HepG2 (cell line): ENCODE results near the gene CABLES2. TPM values are rescaled to one million over a fixed set of nuclear protein-coding genes. Genes with fewer than 3 reads are reported as not detected.
A peak's percentile ranks its signal among the peaks of the same experiment; 100 is the strongest.

Experiments
- ATAC-seq: fragments of 200-7000 bp; cut with Tn5 transposase; 3 replicates; pipeline ENCODE4 v1.9.1; 2020; ENCODE audit warnings: mild to moderate bottlenecking, moderate library complexity
- BruUV-seq: library from RNA; stranded (reverse); fragments of 400-500 nt; replicated peaks from 2 replicates; lab custom pipeline; 2021; lab: Mats Ljungman, UMichigan
- CTCF ChIA-PET: fragments of 300-600 bp; formaldehyde crosslinking; extraction: SDS; loops from one replicate; lab custom pipeline; 2021; ENCODE audit warnings: low total read pairs, inconsistent platforms, low intra/inter-chr PET ratio; lab: Yijun Ruan, JAX
- POLR2A ChIA-PET: fragments of 350-600 bp; sonication (Branson Sonifier 250); formaldehyde crosslinking; loops from one replicate; lab custom pipeline; 2020; ENCODE audit warnings: antibody characterized with exemption, inconsistent platforms; lab: Yijun Ruan, JAX
- DNase-seq: peaks from one replicate; pipeline ENCODE4 v3.0.0-alpha.2; 2015; ENCODE audit warnings: low spot score
- FAIRE-seq: peaks from 3 replicates; lab custom pipeline; 2011; peaks lifted over from hg19 to GRCh38; lab: Jason Lieb, UNC
- H2AFZ ChIP-seq: one replicate; pipeline ENCODE4 v1.6.1; 2011; ENCODE audit warnings: low read length, inconsistent platforms
- H3K27ac ChIP-seq: fragments of 300-600 bp; 3 replicates; pipeline ENCODE4 v1.8.0; 2011; ENCODE audit warnings: mixed run types, mild to moderate bottlenecking, mixed read lengths, low read length, inconsistent platforms; ENCODE audit not compliant: insufficient read depth; ENCODE audit errors: extremely low read length
- H3K27me3 ChIP-seq, 2 experiments: fragments of 200-600 bp in 1 of 2; 2 replicates in 1 of 2; 3 replicates in 1 of 2; pipeline versions ENCODE4 v1.6.0 to v1.8.0; 2011; ENCODE audit warnings: low read length in 2 of 2, mild to moderate bottlenecking in 2 of 2, moderate library complexity in 2 of 2, inconsistent platforms in 1 of 2; ENCODE audit not compliant: insufficient read depth in 2 of 2, control insufficient read depth in 1 of 2
- H3K36me3 ChIP-seq, 2 experiments: fragments of 200-600 bp in 1 of 2; replicated peaks in 1 of 2; 2 replicates in 1 of 2; 3 replicates in 1 of 2; pipeline versions ENCODE4 v1.5.1 to v1.8.0; 2011; ENCODE audit warnings: low read length in 2 of 2, inconsistent platforms in 1 of 2; ENCODE audit not compliant: insufficient read depth in 2 of 2, control insufficient read depth in 1 of 2
- H3K4me1 ChIP-seq: 2 replicates; pipeline ENCODE4 v1.5.1; 2012; ENCODE audit warnings: low read length, inconsistent platforms; ENCODE audit not compliant: insufficient read depth
- H3K4me2 ChIP-seq: 2 replicates; pipeline ENCODE4 v1.6.0; 2011; ENCODE audit warnings: low read depth, low read length, inconsistent platforms
- H3K4me3 ChIP-seq, 3 experiments: fragments of 200-600 bp in 1 of 3; sonication (generic), shearing (Covaris generic) in 1 of 3; replicated peaks in 1 of 3; 2 replicates each; pipeline ENCODE4 v1.5.1; 2011 to 2016; ENCODE audit warnings: low read length in 3 of 3, inconsistent platforms in 2 of 3, low read depth in 2 of 3, mild to moderate bottlenecking in 2 of 3, control low read depth in 1 of 3, mixed read lengths in 1 of 3; ENCODE audit not compliant: insufficient read depth in 1 of 3
- H3K79me2 ChIP-seq: one replicate; pipeline ENCODE4 v1.6.1; 2011; ENCODE audit warnings: low read length, inconsistent platforms; ENCODE audit not compliant: insufficient read depth
- H3K9ac ChIP-seq: 2 replicates; pipeline ENCODE4 v1.6.0; 2011; ENCODE audit warnings: mild to moderate bottlenecking, low read depth, low read length, inconsistent platforms; ENCODE audit not compliant: insufficient read depth
- H3K9me3 ChIP-seq: 2 replicates; pipeline ENCODE4 v1.5.1; 2012; ENCODE audit warnings: mild to moderate bottlenecking, low read length
- H4K20me1 ChIP-seq: 2 replicates; pipeline ENCODE4 v1.6.0; 2011; ENCODE audit warnings: inconsistent platforms, mild to moderate bottlenecking, low read length, moderate library complexity; ENCODE audit not compliant: insufficient read depth
- CAMTA2 ChIP-seq: sonication (generic); formaldehyde crosslinking; IDR thresholded peaks from 2 replicates; pipeline ENCODE4 v1.4.0; 2020; ENCODE audit warnings: mild to moderate bottlenecking, missing genetic modification reagents, borderline replicate concordance
- HNRNPK ChIP-seq: fragments of 200-400 bp; formaldehyde crosslinking; IDR thresholded peaks from 2 replicates; pipeline ENCODE4 v1.6.1; 2018; ENCODE audit warnings: low read length, low read depth, moderate library complexity, mild to moderate bottlenecking; ENCODE audit not compliant: poor library complexity, severe bottlenecking
- IRX3 ChIP-seq: sonication (generic); formaldehyde crosslinking; IDR thresholded peaks from 2 replicates; pipeline ENCODE4 v1.8.1; 2023; ENCODE audit warnings: mild to moderate bottlenecking, low read depth, missing genetic modification reagents, borderline replicate concordance
- JUND ChIP-seq: sonication (generic); formaldehyde crosslinking; IDR thresholded peaks from 2 replicates; pipeline ENCODE4 v1.8.0; 2022; ENCODE audit warnings: mild to moderate bottlenecking, missing genetic modification reagents
- KDM5A ChIP-seq: fragments of 200-600 bp; sonication (generic); IDR thresholded peaks from 2 replicates; pipeline ENCODE4 v1.7.0; 2018; ENCODE audit warnings: antibody characterized with exemption, mild to moderate bottlenecking, low read length, borderline replicate concordance
- KLF16 ChIP-seq, 2 experiments: sonication (generic) in 1 of 2; formaldehyde crosslinking in 1 of 2; IDR thresholded peaks; 2 replicates each; pipeline versions ENCODE4 v1.6.1 to v1.8.0; 2016 to 2023; ENCODE audit warnings: missing genetic modification reagents in 2 of 2, missing compliant biosample characterization in 1 of 2
- KLF6 ChIP-seq: IDR thresholded peaks from 2 replicates; pipeline ENCODE4 v1.8.0; 2016; ENCODE audit warnings: missing biosample characterization, missing genetic modification reagents
- KMT2B ChIP-seq: IDR thresholded peaks from 2 replicates; pipeline ENCODE4 v1.6.1; 2016; ENCODE audit warnings: missing genetic modification reagents, missing compliant biosample characterization
- NFKB2 ChIP-seq: sonication (generic); formaldehyde crosslinking; IDR thresholded peaks from 2 replicates; pipeline ENCODE4 v1.4.0; 2020; ENCODE audit warnings: missing genetic modification reagents, borderline replicate concordance
- ONECUT2 ChIP-seq: sonication (generic); formaldehyde crosslinking; IDR thresholded peaks from 2 replicates; pipeline ENCODE4 v1.4.0; 2020; ENCODE audit warnings: missing genetic modification reagents
- SETDB1 ChIP-seq: sonication (generic); formaldehyde crosslinking; IDR thresholded peaks from 2 replicates; pipeline ENCODE4 v1.5.1; 2020; ENCODE audit warnings: missing genetic modification reagents, mild to moderate bottlenecking, borderline replicate concordance
- SRSF9 ChIP-seq: fragments of 200-400 bp; formaldehyde crosslinking; IDR thresholded peaks from 2 replicates; pipeline ENCODE4 v1.6.1; 2018; ENCODE audit warnings: borderline replicate concordance, mild to moderate bottlenecking, low read depth, low read length; ENCODE audit not compliant: insufficient read depth, poor library complexity, severe bottlenecking
- TBP ChIP-seq: sonication (generic); formaldehyde crosslinking; IDR thresholded peaks from 2 replicates; pipeline ENCODE4 v1.5.0; 2020; ENCODE audit warnings: missing genetic modification reagents
- TP53 ChIP-seq: sonication (generic); formaldehyde crosslinking; conservative IDR thresholded peaks from 2 replicates; pipeline ENCODE4 v1.4.0; 2020; ENCODE audit warnings: missing genetic modification reagents
- ZNF30 ChIP-seq: sonication (generic); formaldehyde crosslinking; IDR thresholded peaks from 2 replicates; pipeline ENCODE4 v1.5.0; 2020; ENCODE audit warnings: mild to moderate bottlenecking, missing genetic modification reagents
- ZNF383 ChIP-seq: sonication (generic); formaldehyde crosslinking; IDR thresholded peaks from 2 replicates; pipeline ENCODE4 v1.4.0; 2020; ENCODE audit warnings: missing genetic modification reagents, mild to moderate bottlenecking, borderline replicate concordance
- ZNF549 ChIP-seq: sonication (generic); formaldehyde crosslinking; IDR thresholded peaks from 2 replicates; pipeline ENCODE4 v1.5.0; 2020; ENCODE audit warnings: missing genetic modification reagents
- ZNF563 ChIP-seq: sonication (generic); formaldehyde crosslinking; IDR thresholded peaks from 2 replicates; pipeline ENCODE4 v1.8.0; 2022; ENCODE audit warnings: mild to moderate bottlenecking, moderate library complexity, missing genetic modification reagents
- ZNF605 ChIP-seq: sonication (generic); formaldehyde crosslinking; IDR thresholded peaks from 2 replicates; pipeline ENCODE4 v1.8.0; 2022; ENCODE audit warnings: mild to moderate bottlenecking, missing genetic modification reagents
- ZNF879 ChIP-seq: sonication (generic); formaldehyde crosslinking; IDR thresholded peaks from 2 replicates; pipeline ENCODE4 v1.8.1; 2023; ENCODE audit warnings: missing genetic modification reagents
- WGBS: methylation state at CpG from one replicate; pipeline ENCODE4 v1.1.6; 2017; ENCODE audit warnings: low lambda C conversion rate; 5-methylcytosine and 5-hydroxymethylcytosine counted together
- in situ Hi-C: cut with HindIII; loops from 2 replicates; pipeline ENCODE4 v1.10.0; 2017; ENCODE audit warnings: low pct_unique_long_range_greater_than_20kb; ENCODE audit not compliant: extremely low pct_ligation_motif_present
- intact Hi-C: fragments of 100-400 bp; cut with micrococcal nuclease; formaldehyde crosslinking; loops from one replicate; pipeline ENCODE4 v1.10.0; 2022; ENCODE audit not compliant: unreplicated experiment
- polyA plus RNA-seq, 8 experiments: library from polyadenylated mRNA; depleted of rRNA in 3 of 8; stranded (reverse) in 7 of 8; unstranded in 1 of 8; fragments of >200 nt; fragmentation: Illumina TruSeq in 4 of 8; extraction: Trizol in 4 of 8; gene quantifications; 2 replicates each; pipeline versions ENCODE4 v1.2.1 to v1.2.3, GENCODE V29; 2011 to 2016; ENCODE audit warnings: low read depth in 4 of 8, missing spikeins in 1 of 8, mixed read lengths in 1 of 8; ENCODE audit not compliant: insufficient read depth in 1 of 8
- total RNA-seq, 5 experiments: library from RNA; depleted of rRNA; stranded (reverse); fragments of >200 nt; fragmentation: Illumina TruSeq; extraction: Trizol; gene quantifications; 2 replicates each; pipeline ENCODE4 v1.2.3, GENCODE V29; 2016; ENCODE audit warnings: low read depth in 1 of 5
- TF ChIP-seq, protein P1 (sequence below): sonication (generic); formaldehyde crosslinking; IDR thresholded peaks from 2 replicates; pipeline ENCODE4 v1.4.0; 2020; ENCODE audit warnings: missing genetic modification reagents

The CABLES2 gene
- total and polyA plus RNA-seq, 2 of the 13 experiments (the other 11 are each of a cell fraction or from before 2014, with no cell fraction given): 5.2 to 9.7 TPM

DNA sequence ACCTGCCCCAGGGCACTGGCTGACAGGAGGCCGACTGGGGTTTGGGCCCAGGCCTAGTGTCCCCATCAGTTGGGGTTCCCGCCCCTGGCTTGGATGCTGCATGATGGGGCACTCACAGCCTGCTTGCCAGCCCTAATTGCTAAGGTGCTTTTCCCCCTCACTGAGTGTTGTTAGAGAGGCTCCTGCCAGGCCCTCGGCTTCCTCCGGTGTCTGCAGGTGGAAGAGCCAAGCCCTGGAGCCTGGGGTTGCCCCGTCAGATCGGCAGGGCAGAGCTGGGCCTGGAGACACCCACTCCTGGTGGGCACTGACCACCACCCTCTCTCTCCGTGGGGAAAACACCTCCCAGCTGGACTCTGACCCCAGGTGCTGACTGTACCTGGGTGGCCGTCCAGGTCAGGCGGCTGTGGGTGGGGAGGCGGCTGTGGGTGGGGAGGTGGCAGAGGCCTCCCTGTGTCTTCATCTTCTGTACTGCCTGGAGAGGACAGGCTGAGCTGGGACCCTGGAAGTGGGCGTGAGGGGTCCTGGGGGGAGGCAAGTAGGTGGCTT lies 6.0 kb upstream of the CABLES2 start (continued):
- TF ChIP-seq NFKB2 (CRISPR knock-in tag) (0 out of 2 replicates have a peak, but pooled peaks have one; percentile 2), ZNF549 (CRISPR knock-in tag) (no peak), ONECUT2 (CRISPR knock-in tag) (no peak), KLF6 (CRISPR knock-in tag) (no peak), TBP (no peak), ZNF383 (CRISPR knock-in tag) (no peak)

DNA sequence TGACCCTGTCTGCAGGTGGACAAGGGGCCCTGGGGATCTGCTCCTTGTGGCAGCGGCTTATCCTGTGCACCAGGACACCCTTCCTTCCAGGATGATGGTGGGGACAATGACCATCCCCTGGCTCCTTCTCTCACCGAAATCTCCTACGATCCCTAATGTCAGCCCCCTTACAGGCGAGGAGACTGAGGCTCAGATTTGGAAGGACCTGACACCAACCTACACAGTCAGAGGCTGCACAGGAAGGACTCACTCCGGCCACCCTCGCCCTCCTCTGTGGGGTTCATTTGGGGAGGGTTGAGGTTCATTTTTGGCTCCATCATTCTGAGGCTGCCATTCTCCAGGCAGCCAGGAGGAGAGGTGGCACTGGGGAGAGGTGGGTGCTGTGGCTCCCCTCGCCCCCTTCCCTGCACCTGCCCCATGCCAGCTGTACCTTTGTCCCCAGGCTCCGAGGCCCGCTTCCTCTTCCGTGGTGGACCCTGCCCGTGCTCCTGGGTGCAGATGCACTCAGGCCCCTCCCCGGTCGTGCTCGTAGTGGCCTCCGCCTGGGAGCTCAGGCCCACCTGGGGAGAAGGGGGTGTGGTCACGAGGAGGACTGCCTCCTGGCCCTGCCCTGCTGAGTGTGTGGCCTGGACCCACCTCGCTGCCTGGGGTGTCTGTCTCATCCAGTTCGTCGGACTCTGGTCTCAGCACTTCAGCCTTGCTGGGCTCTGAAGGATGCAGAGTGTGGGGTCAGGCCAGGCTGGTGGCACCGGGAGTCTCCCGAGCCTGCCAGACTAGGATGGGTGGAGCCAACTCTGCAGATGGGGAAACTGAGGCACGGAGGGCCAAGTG lies 5.3 kb upstream of the CABLES2 start:
- Histone ChIP-seq H3K79me2 (no peaks in the 10 kb centered on the region), H3K27me3 (peaks cover 17 to 50% of the 10 kb centered on the region in 2 experiments), H2AFZ (no peak overlapping the region), H3K4me1 (peaks cover 63% of the 10 kb centered on the region), H3K9me3 (no peaks in the 10 kb centered on the region), H3K4me2 (peak overlapping the region; percentile 91), H3K27ac (peak overlapping the region; percentile 17), H3K4me3 (peak overlapping the region; percentile 13 to 70 (median 46); a peak in 5 of 6 replicates), H4K20me1 (no peaks in the 10 kb centered on the region), H3K9ac (peak overlapping the region; percentile 35), H3K36me3 (no peaks in the 10 kb centered on the region)
- ChIA-PET CTCF (no interaction called here), POLR2A (interaction anchor here (0.6 to 3.2 kb wide), 14 partner anchors 11 to 412 kb away, joined by 3 to 31 read pairs (median 4); partner anchors contain the start of genes LAMA5, MRGBP and RPS21)
- ATAC-seq (peak; percentile 46), FAIRE-seq (no peak), DNase-seq (peak; percentile 67)
- WGBS: 3% methylated on average over 21 of the region's 22 CpGs
- intact Hi-C loops: loop anchor here (5.0 kb wide), 2 partner anchors 75 to 205 kb away; no protein-coding TSS in a partner anchor
- BruUV-seq: TSS peak; percentile 79
- in situ Hi-C loops: loop anchor here (5.0 kb wide), 1 partner anchor 80 kb away; no protein-coding TSS in a partner anchor
- TF ChIP-seq KDM5A: no peak
- TF ChIP-seq HNRNPK: no peak
- TF ChIP-seq KLF16 (CRISPR knock-in tag; IDR thresholded peaks at IDR 0.05): no peak
- TF ChIP-seq ZNF879: no peak
- TF ChIP-seq, protein P1, sequence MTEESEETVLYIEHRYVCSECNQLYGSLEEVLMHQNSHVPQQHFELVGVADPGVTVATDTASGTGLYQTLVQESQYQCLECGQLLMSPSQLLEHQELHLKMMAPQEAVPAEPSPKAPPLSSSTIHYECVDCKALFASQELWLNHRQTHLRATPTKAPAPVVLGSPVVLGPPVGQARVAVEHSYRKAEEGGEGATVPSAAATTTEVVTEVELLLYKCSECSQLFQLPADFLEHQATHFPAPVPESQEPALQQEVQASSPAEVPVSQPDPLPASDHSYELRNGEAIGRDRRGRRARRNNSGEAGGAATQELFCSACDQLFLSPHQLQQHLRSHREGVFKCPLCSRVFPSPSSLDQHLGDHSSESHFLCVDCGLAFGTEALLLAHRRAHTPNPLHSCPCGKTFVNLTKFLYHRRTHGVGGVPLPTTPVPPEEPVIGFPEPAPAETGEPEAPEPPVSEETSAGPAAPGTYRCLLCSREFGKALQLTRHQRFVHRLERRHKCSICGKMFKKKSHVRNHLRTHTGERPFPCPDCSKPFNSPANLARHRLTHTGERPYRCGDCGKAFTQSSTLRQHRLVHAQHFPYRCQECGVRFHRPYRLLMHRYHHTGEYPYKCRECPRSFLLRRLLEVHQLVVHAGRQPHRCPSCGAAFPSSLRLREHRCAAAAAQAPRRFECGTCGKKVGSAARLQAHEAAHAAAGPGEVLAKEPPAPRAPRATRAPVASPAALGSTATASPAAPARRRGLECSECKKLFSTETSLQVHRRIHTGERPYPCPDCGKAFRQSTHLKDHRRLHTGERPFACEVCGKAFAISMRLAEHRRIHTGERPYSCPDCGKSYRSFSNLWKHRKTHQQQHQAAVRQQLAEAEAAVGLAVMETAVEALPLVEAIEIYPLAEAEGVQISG (CRISPR knock-in tag): peak; percentile 13
- no peak for TF ChIP-seq ZNF30
- no peak for TF ChIP-seq SETDB1 (CRISPR knock-in tag)
- TF ChIP-seq SRSF9: no peak
- TF ChIP-seq JUND (CRISPR knock-in tag): no peak
- no peak for TF ChIP-seq ZNF563 (CRISPR knock-in tag)
- 0 out of 2 replicates have a peak, but pooled peaks have one; percentile 11 for TF ChIP-seq IRX3 (CRISPR knock-in tag)
- TF ChIP-seq ZNF605: no peak
- TF ChIP-seq CAMTA2 (CRISPR knock-in tag): peak; percentile 98
- no peak for TF ChIP-seq TP53 (CRISPR knock-in tag)
- no peak for TF ChIP-seq KMT2B (CRISPR knock-in tag)
